ENCODE results near the gene RBM6. TPM values are rescaled to one million over a fixed set of nuclear protein-coding genes. Genes with fewer than 3 reads are reported as not detected.

The RBM6 gene
- total and polyA plus RNA-seq, 10 donors, result 104 to 320 (median 154) TPM

GRCh38 chr3:50003216-50003615, 63.3 kb downstream of the RBM6 start:
- intact Hi-C loops (cut with DNase I; ENCODE audit: low total_unique reads), result no loop called here
- whole genome bisulfite sequencing, 5 donors, result 90 to 98% (median 96%) methylated on average over 3 of the region's 3 CpGs
- H3K4me1 ChIP-seq, result no peaks in the 10 kb centered on the region
- no peak overlapping the region for H3K27ac ChIP-seq
- TF ChIP-seq CTCF (IDR thresholded peaks at IDR 0.05 in 8 of 11, conservative IDR thresholded peaks at IDR 0.05 in 3 of 11), result no peak
- no peak for TF ChIP-seq POLR2AphosphoS5 (IDR thresholded peaks at IDR 0.05)
- no peak for TF ChIP-seq POLR2A (IDR thresholded peaks at IDR 0.05)
- H3K9me3 ChIP-seq, result no peaks in the 10 kb centered on the region
- H3K27me3 ChIP-seq (replicated peaks in 1 of 7), result no peaks in the 10 kb centered on the region
- DNase-seq, result no peak
- H3K36me3 ChIP-seq, result peaks cover 0 to 100% (median 34%) of the 10 kb centered on the region in 6 donors
- H3K4me3 ChIP-seq, result no peak overlapping the region

DNA sequence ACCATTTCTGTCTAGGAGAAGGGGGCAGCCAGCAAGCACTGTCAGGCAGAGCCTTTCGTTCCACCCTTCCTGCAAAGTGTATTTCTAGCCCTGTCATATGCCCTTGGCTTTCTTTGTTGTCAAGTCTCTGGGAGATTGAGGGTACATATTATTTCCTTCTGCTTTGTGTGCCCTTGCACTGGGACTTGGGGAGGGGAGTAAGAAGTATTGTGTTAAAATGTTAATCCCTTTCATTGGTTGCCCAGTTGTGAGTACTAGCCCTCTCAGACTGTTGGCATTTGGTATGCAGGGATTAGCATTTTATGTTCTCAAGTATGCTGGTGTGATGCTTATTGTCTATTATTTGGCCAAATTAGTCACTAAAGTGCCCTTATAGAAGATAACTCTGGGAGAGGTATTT, 63.9 kb downstream of the RBM6 start:
- Histone ChIP-seq H3K4me1 (no peaks in the 10 kb centered on the region), H3K27ac (no peak overlapping the region), H3K9me3 (no peaks in the 10 kb centered on the region), H3K36me3 (peaks cover 0 to 100% (median 34%) of the 10 kb centered on the region in 6 donors), H3K27me3 (replicated peaks in 1 of 7) (no peaks in the 10 kb centered on the region), H3K4me3 (no peak overlapping the region)
- no peak for DNase-seq
- TF ChIP-seq POLR2AphosphoS5 (IDR thresholded peaks at IDR 0.05), result no peak
- TF ChIP-seq CTCF (IDR thresholded peaks at IDR 0.05 in 8 of 11, conservative IDR thresholded peaks at IDR 0.05 in 3 of 11), result no peak
- TF ChIP-seq POLR2A (IDR thresholded peaks at IDR 0.05), result no peak
- intact Hi-C loops (cut with DNase I; ENCODE audit: low total_unique reads), result no loop called here
- 0 to 39% (median 9%) methylated on average over 1 of the region's 1 CpG for WGBS, 5 donors

DNA sequence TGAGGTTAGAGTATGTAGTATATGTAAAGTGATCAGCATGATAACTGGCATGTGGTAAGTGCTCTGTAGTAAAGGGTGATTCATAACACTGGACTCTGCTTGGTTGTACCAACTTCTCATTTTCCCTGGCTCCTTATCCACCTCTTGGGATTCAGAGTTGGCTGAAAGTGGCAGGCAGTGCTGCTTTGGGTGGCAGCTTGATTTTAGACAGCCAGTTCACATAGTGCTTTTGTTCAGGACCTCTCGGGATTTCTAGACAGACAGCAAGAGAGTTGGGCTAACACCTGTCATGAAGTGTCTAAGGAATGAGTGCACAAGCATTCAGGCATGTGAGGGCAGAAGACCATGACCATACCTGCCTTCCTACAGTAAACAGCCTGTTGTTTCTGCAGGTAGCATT, 69.0 kb downstream of the RBM6 start:
- H3K4me1 ChIP-seq, result no peaks in the 10 kb centered on the region
- H3K27me3 ChIP-seq (replicated peaks in 1 of 7), result no peaks in the 10 kb centered on the region
- H3K36me3 ChIP-seq, result peaks cover 0 to 97% (median 23%) of the 10 kb centered on the region in 6 donors
- no peak for TF ChIP-seq POLR2AphosphoS5 (IDR thresholded peaks at IDR 0.05)
- no peak for TF ChIP-seq CTCF (IDR thresholded peaks at IDR 0.05 in 8 of 11, conservative IDR thresholded peaks at IDR 0.05 in 3 of 11)
- TF ChIP-seq POLR2A (IDR thresholded peaks at IDR 0.05), result no peak
- 91 to 100% (median 93%) methylated on average over 1 of the region's 1 CpG for WGBS, 5 donors
- no peak overlapping the region for H3K27ac ChIP-seq
- H3K9me3 ChIP-seq, result no peaks in the 10 kb centered on the region
- H3K4me3 ChIP-seq, result no peak overlapping the region
- no peak for DNase-seq
- intact Hi-C loops (cut with DNase I; ENCODE audit: low total_unique reads), result no loop called here

DNA sequence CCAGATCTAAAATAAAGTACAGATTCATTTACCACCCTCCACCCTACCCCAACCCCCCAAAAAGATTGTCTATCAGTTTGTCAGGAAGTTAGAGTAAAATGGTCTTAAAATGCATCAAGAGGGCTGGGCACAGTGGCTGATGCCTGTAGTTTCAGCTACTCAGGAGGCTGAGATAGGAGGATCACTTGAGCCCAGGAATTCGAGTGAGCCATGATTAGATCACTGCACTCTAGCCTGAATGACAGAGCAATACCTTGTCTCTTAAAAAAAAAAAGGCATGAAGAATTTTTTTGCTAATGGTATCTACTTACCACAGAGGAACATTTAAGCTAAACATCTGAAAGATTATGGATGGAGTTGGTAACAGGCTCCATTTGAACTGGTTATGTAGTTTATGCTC, 71.0 kb downstream of the RBM6 start:
- no peak overlapping the region for H3K27ac ChIP-seq
- H3K4me3 ChIP-seq, result no peak overlapping the region
- TF ChIP-seq POLR2AphosphoS5 (IDR thresholded peaks at IDR 0.05) (no peak), CTCF (IDR thresholded peaks at IDR 0.05 in 8 of 11, conservative IDR thresholded peaks at IDR 0.05 in 3 of 11) (no peak), POLR2A (IDR thresholded peaks at IDR 0.05) (no peak)
- 78 to 93% (median 83%) methylated on average over 1 of the region's 1 CpG for WGBS, 5 donors
- DNase-seq, result no peak
- H3K27me3 ChIP-seq (replicated peaks in 1 of 7), result no peaks in the 10 kb centered on the region
- no peaks in the 10 kb centered on the region for H3K4me1 ChIP-seq
- H3K36me3 ChIP-seq, result peaks cover 0 to 92% (median 22%) of the 10 kb centered on the region in 6 donors
- no peaks in the 10 kb centered on the region for H3K9me3 ChIP-seq
- intact Hi-C loops (cut with DNase I; ENCODE audit: low total_unique reads), result no loop called here
